Right lobe of liver (tissue), 6 donors: ENCODE results near the gene C15orf61. TPM values are rescaled to one million over a fixed set of nuclear protein-coding genes. Genes with fewer than 3 reads are reported as not detected.

Experiments
- ATAC-seq, 4 donors: fragments of 200-7000 bp; cut with Tn5 transposase; one replicate each; pipeline ENCODE4 v1.9.1; 2020; ENCODE audit warnings: mild to moderate bottlenecking in 4 of 4, moderate library complexity in 4 of 4
- DNase-seq, 3 donors: peaks; one replicate each; pipeline ENCODE4 v3.0.0-alpha.2; 2020
- H3K27ac ChIP-seq, 3 donors: fragments of 200-600 bp; one replicate each; pipeline ENCODE4 v1.8.0; 2022
- H3K27me3 ChIP-seq, 2 donors: fragments of 200-600 bp; one replicate each; pipeline ENCODE4 v1.8.0; 2022
- H3K36me3 ChIP-seq, 4 donors: fragments of 200-600 bp; sonication (generic) in 1 of 4; one replicate each; pipeline versions ENCODE4 v1.5.1 to v1.8.0; 2017 to 2022; ENCODE audit warnings: control low read depth in 1 of 4
- H3K4me1 ChIP-seq, 4 donors: fragments of 200-600 bp; sonication (generic) in 1 of 4; one replicate each; pipeline versions ENCODE4 v1.5.1 to v1.8.0; 2017 to 2022; ENCODE audit warnings: control low read depth in 1 of 4
- H3K4me3 ChIP-seq, 3 donors: fragments of 200-600 bp; one replicate each; pipeline ENCODE4 v1.8.0; 2022
- H3K9me3 ChIP-seq, 4 donors: fragments of 200-600 bp; sonication (generic) in 1 of 4; one replicate each; pipeline versions ENCODE4 v1.5.1 to v1.8.0; 2017 to 2022; ENCODE audit warnings: control low read depth in 1 of 4
- POLR2A ChIP-seq: fragments of 450-650 bp; IDR thresholded peaks from one replicate; pipeline ENCODE4 v1.6.1; 2017; ENCODE audit warnings: antibody characterized with exemption, mild to moderate bottlenecking
- WGBS: methylation state at CpG from one replicate; pipeline ENCODE4 v1.1.6; 2018; ENCODE audit warnings: low coverage, low lambda C conversion rate; ENCODE audit not compliant: insufficient coverage; ENCODE audit errors: missing lambda C conversion rate; 5-methylcytosine and 5-hydroxymethylcytosine counted together
- intact Hi-C, 2 donors: fragments of 100-400 bp; cut with DNase I; formaldehyde crosslinking; loops; one replicate each; pipeline versions ENCODE4 v1.11.2 to v1.14.1; 2022
- total RNA-seq, 6 experiments: library from RNA; depleted of rRNA in 2 of 6; stranded (reverse); fragments of >200 nt in 2 of 6; fragmentation: NEBNext Ultra II Directional in 3 of 6; extraction: Animal tissue kit (Norgen Biotek cat#: 25700) in 3 of 6; gene quantifications; one replicate each; pipeline versions ENCODE4 v1.1.0 to v1.2.4, GENCODE V29; 2016 to 2023
- TF ChIP-seq, protein P1 (sequence below), 4 donors: fragments of 200-600 bp in 3 of 4; fragments of 450-650 bp in 1 of 4; IDR thresholded peaks; one replicate each; pipeline versions ENCODE4 v1.5.1 to v1.8.0; 2016 to 2022; ENCODE audit warnings: antibody characterized with exemption in 4 of 4, mild to moderate bottlenecking in 2 of 4
- donor health status: DM: no; HTN: yes; CAD: no.
- donor health status: DM: no; HTN: no; CAD: no.
- donor health status: DM: no; HTN: no; CAD: no.
- donor health status: DM: no; HTN: yes; CAD: no.
- donor health status: DM: no; HTN: yes; CAD: no.

The C15orf61 gene
- total RNA-seq, 6 experiments from 2014 or later = 1.4 to 3.0 (median 2.3) TPM

DNA sequence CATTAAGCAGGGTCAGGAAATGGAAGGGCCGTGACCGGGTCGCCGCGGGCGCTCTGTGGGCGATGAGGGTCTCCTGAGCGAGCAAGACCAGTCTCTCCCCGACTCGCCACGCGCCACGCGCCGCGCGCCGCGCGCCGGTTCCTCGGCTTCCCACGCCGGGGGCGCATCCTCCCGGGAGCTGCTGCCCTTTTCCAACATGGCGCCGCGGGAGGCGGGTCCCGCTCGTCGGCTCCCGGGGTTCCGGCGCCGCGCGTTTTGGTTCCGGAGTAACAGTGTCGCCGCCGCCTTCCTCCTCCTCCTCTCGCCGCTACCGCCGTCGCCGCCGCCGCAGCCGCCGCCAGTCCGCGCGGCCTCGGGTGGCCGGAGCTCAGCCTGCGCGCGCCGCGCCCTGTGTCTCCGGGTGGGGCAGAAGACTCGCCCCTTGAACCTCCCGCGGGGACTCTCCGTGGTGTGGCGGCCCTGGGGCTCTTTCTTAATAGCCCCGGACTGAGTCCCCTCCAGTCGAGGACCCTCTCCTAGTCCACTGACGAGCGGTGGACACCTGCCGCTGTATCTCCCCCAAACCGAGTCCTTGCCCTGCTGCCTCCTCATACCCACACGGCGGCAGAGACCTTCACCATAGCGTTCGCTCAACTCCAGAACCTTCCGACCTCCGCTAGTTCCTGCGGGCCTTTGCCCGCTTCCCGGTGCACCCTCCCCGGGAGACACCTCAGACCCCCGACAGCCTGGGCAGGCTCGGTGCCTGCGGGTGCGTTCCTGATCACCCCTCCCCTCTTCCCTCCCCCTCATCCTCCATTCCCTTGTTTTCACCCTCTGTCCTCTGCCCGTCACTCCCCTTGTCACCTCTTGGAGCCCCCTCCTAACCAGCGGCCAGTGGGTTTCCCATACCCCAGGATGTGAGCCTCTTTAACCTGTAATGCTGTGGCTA lies 21.8 kb downstream of the C15orf61 start, which contains the start of gene MAP2K5:
Gene MAP2K5 (plus strand): TSS at position 284 of the 928 bp plus-strand sequence. CDS start 633 bp downstream, at position 917.
- peak within 1 kb of the TSS; percentile 55 to 97 (median 90) for H3K4me3 ChIP-seq
- no peaks in the 10 kb centered on the region for H3K9me3 ChIP-seq
- no peaks in the 10 kb centered on the region for H3K27me3 ChIP-seq
- TF ChIP-seq POLR2A = peak; percentile 73
- TF ChIP-seq, protein P1, sequence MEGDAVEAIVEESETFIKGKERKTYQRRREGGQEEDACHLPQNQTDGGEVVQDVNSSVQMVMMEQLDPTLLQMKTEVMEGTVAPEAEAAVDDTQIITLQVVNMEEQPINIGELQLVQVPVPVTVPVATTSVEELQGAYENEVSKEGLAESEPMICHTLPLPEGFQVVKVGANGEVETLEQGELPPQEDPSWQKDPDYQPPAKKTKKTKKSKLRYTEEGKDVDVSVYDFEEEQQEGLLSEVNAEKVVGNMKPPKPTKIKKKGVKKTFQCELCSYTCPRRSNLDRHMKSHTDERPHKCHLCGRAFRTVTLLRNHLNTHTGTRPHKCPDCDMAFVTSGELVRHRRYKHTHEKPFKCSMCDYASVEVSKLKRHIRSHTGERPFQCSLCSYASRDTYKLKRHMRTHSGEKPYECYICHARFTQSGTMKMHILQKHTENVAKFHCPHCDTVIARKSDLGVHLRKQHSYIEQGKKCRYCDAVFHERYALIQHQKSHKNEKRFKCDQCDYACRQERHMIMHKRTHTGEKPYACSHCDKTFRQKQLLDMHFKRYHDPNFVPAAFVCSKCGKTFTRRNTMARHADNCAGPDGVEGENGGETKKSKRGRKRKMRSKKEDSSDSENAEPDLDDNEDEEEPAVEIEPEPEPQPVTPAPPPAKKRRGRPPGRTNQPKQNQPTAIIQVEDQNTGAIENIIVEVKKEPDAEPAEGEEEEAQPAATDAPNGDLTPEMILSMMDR (IDR thresholded peaks at IDR 0.05) = no peak
- intact Hi-C loops = no loop called here
- 0% methylated on average over 13 of the region's 91 CpGs for WGBS
- H3K27ac ChIP-seq = peak within 1 kb of the TSS; percentile 65 to 70 (median 67)
- DNase-seq = peak; percentile 90 to 93 (median 92)
- peaks cover 0 to 10% (median 2%) of the 10 kb centered on the region in 4 donors for H3K4me1 ChIP-seq
- peaks cover 0 to 11% (median 0%) of the 10 kb centered on the region in 4 donors for H3K36me3 ChIP-seq
- ATAC-seq = peak; percentile 93 to 96 (median 94)

DNA sequence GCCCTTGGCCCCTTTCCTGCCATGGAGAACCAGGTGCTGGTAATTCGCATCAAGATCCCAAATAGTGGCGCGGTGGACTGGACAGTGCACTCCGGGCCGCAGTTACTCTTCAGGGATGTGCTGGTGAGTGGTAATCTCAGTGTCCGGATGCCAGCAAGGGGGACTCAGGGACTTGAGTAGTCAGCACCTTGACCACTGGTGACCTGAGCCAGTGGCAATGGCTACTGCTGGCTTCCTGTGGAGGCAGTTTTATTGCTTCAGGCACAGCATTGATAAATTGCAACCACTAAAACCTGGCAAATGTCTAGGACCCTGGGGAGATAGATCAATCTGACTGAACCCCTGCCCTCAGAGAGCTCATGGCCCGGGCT lies 22.4 kb downstream of the C15orf61 start:
- peaks cover 0 to 10% (median 2%) of the 10 kb centered on the region in 4 donors for H3K4me1 ChIP-seq
- intact Hi-C loops = no loop called here
- peak in 1 of 3 donors; percentile 48 for DNase-seq
- TF ChIP-seq POLR2A = no peak
- TF ChIP-seq, protein P1 (IDR thresholded peaks at IDR 0.05) = no peak
- no CpG with 5 or more reads among the region's 7 CpGs for WGBS
- H3K27ac ChIP-seq = peak overlapping the region in 2 of 3 donors; percentile 67 to 70
- H3K9me3 ChIP-seq = no peaks in the 10 kb centered on the region
- ATAC-seq = peak; percentile 22 to 43 (median 34)
- H3K4me3 ChIP-seq = peak overlapping the region; percentile 55 to 97 (median 90)
- no peaks in the 10 kb centered on the region for H3K27me3 ChIP-seq
- peaks cover 0 to 11% (median 0%) of the 10 kb centered on the region in 4 donors for H3K36me3 ChIP-seq

GRCh38 chr15:67544475-67544874 lies 23.5 kb downstream of the C15orf61 start:
- 55% methylated on average over 2 of the region's 3 CpGs for WGBS
- intact Hi-C loops = no loop called here
- ATAC-seq (no peak), DNase-seq (no peak)
- no peak overlapping the region for H3K27ac ChIP-seq
- H3K36me3 ChIP-seq = peaks cover 0 to 11% (median 0%) of the 10 kb centered on the region in 4 donors
- no peak overlapping the region for H3K4me3 ChIP-seq
- no peaks in the 10 kb centered on the region for H3K27me3 ChIP-seq
- no peaks in the 10 kb centered on the region for H3K9me3 ChIP-seq
- H3K4me1 ChIP-seq = peaks cover 0 to 10% (median 2%) of the 10 kb centered on the region in 4 donors
- TF ChIP-seq, protein P1 (IDR thresholded peaks at IDR 0.05) = no peak
- no peak for TF ChIP-seq POLR2A

DNA sequence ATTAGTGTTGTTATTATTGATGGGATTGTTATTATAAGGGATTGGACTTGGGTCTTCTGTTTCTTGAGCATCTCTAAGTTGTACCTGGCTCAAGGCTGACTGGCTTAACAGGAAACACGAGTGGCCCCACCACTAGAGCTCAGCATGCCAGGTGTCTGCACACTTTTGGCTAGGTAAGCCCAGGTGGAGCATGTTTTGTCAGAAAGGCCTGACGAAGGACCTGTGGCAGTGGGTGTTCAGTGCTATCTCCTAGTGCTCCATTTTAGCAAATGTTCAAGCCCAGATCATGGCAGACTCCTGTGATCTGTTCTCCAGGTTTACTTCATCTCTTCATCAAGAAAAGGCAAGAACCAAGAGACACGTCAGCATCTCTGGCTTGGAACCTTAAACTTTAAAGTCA lies 24.9 kb downstream of the C15orf61 start:
- no peak overlapping the region for H3K27ac ChIP-seq
- WGBS = 88% methylated on average over 3 of the region's 3 CpGs
- H3K4me1 ChIP-seq = peaks cover 0 to 10% (median 2%) of the 10 kb centered on the region in 4 donors
- no peak overlapping the region for H3K4me3 ChIP-seq
- TF ChIP-seq, protein P1 (IDR thresholded peaks at IDR 0.05) = no peak
- no peak for TF ChIP-seq POLR2A
- H3K27me3 ChIP-seq = no peaks in the 10 kb centered on the region
- peaks cover 0 to 11% (median under 1%) of the 10 kb centered on the region in 4 donors for H3K36me3 ChIP-seq
- intact Hi-C loops = no loop called here
- ATAC-seq (no peak), DNase-seq (no peak)
- H3K9me3 ChIP-seq = no peaks in the 10 kb centered on the region
